Brain microvascular endothelial cell (primary cell): Measurements from ENCODE around the gene SENP2.

ENCODE experiments used
- DNase-seq: peaks from one replicate; pipeline ENCODE4 v3.0.0-alpha.2; 2020
- H3K27ac ChIP-seq: fragments of 250-450 bp; sonication (Bioruptor Pico); 2 replicates; pipeline ENCODE4 v1.5.1; 2020; ENCODE audit warnings: mild to moderate bottlenecking, moderate library complexity
- H3K27me3 ChIP-seq: fragments of 250-450 bp; sonication (Bioruptor Pico); replicated peaks from 2 replicates; pipeline ENCODE4 v1.5.1; 2020; ENCODE audit warnings: mild to moderate bottlenecking
- H3K36me3 ChIP-seq: fragments of 250-450 bp; sonication (Bioruptor Pico); replicated peaks from 2 replicates; pipeline ENCODE4 v1.5.1; 2020; ENCODE audit warnings: mild to moderate bottlenecking
- H3K4me3 ChIP-seq: 2 replicates; pipeline ENCODE4 v1.5.1; 2011; ENCODE audit warnings: low read depth, mild to moderate bottlenecking, control low read depth, low read length, moderate library complexity
- in situ Hi-C: cut with HindIII; loops from 2 replicates; pipeline ENCODE4 v1.10.0; 2017; ENCODE audit warnings: low sequenced_read_pairs, low pct_ligation_motif_present
- TF ChIP-seq, protein P1 (sequence below): IDR thresholded peaks from 2 replicates; pipeline ENCODE4 v1.5.1; 2011; ENCODE audit warnings: low read depth, mild to moderate bottlenecking, moderate library complexity, low read length, control low read depth, inconsistent platforms; ENCODE audit errors: missing control alignments

Gene SENP2

GRCh38 chr3:185678027-185678426 is 91.9 kb downstream of the SENP2 start:
- TF ChIP-seq, protein P1, sequence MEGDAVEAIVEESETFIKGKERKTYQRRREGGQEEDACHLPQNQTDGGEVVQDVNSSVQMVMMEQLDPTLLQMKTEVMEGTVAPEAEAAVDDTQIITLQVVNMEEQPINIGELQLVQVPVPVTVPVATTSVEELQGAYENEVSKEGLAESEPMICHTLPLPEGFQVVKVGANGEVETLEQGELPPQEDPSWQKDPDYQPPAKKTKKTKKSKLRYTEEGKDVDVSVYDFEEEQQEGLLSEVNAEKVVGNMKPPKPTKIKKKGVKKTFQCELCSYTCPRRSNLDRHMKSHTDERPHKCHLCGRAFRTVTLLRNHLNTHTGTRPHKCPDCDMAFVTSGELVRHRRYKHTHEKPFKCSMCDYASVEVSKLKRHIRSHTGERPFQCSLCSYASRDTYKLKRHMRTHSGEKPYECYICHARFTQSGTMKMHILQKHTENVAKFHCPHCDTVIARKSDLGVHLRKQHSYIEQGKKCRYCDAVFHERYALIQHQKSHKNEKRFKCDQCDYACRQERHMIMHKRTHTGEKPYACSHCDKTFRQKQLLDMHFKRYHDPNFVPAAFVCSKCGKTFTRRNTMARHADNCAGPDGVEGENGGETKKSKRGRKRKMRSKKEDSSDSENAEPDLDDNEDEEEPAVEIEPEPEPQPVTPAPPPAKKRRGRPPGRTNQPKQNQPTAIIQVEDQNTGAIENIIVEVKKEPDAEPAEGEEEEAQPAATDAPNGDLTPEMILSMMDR, result no peak
- Histone ChIP-seq H3K27ac (no peak overlapping the region), H3K4me3 (no peak overlapping the region), H3K27me3 (no peaks in the 10 kb centered on the region), H3K36me3 (peaks cover 43% of the 10 kb centered on the region)
- in situ Hi-C loops, result no loop called here
- no peak for DNase-seq

GRCh38 chr3:185680231-185680630 is 94.1 kb downstream of the SENP2 start:
- H3K36me3 ChIP-seq, result peaks cover 37% of the 10 kb centered on the region
- in situ Hi-C loops, result no loop called here
- no peak for DNase-seq
- no peak overlapping the region for H3K4me3 ChIP-seq
- no peaks in the 10 kb centered on the region for H3K27me3 ChIP-seq
- no peak overlapping the region for H3K27ac ChIP-seq
- TF ChIP-seq, protein P1, result no peak
